PC-9 (cell line): Measurements from ENCODE around the gene TEN1. TPM values are rescaled to one million over a fixed set of nuclear protein-coding genes. Genes with fewer than 3 reads are reported as not detected.

ENCODE experiments used
- BruUV-seq: library from RNA; stranded (reverse); fragments of 400-500 nt; replicated peaks from 2 replicates; lab custom pipeline; 2021; lab: Mats Ljungman, UMichigan
- CTCF ChIA-PET: fragments of 300-600 bp; sonication (Branson Sonifier 250); formaldehyde crosslinking; loops from one replicate; lab custom pipeline; 2022; ENCODE audit warnings: antibody characterized with exemption; lab: Charles Lee
- POLR2A ChIA-PET: fragments of 300-600 bp; sonication (Branson Sonifier 250); formaldehyde crosslinking; loops from one replicate; lab custom pipeline; 2022; ENCODE audit warnings: antibody characterized with exemption; ENCODE audit not compliant: unreplicated experiment; lab: Charles Lee
- DNase-seq, 2 experiments: peaks; one replicate each; pipeline versions ENCODE4 v3.0.0 to v3.0.0-alpha.2; 2015 to 2022; ENCODE audit warnings: mixed read lengths in 1 of 2
- H2AFZ ChIP-seq: fragments of 200-600 bp; sonication (generic); 2 replicates; pipeline ENCODE4 v1.8.1; 2017; ENCODE audit warnings: antibody characterized with exemption
- H3F3A ChIP-seq: fragments of 200-600 bp; sonication (generic); 2 replicates; pipeline ENCODE4 v1.8.1; 2017; ENCODE audit warnings: antibody characterized with exemption, mild to moderate bottlenecking, low read depth; ENCODE audit not compliant: insufficient read depth
- H3K27ac ChIP-seq: fragments of 200-600 bp; sonication (generic); 2 replicates; pipeline ENCODE4 v1.6.1; 2016; ENCODE audit warnings: mixed run types
- H3K27me3 ChIP-seq: fragments of 200-600 bp; sonication (generic); 2 replicates; pipeline ENCODE4 v1.6.1; 2016; ENCODE audit warnings: low read depth, mixed run types; ENCODE audit not compliant: insufficient read depth
- H3K36me3 ChIP-seq: fragments of 200-600 bp; sonication (generic); 2 replicates; pipeline ENCODE4 v1.6.1; 2016; ENCODE audit warnings: low read depth, mixed run types
- H3K4me1 ChIP-seq: fragments of 200-600 bp; sonication (generic); replicated peaks from 2 replicates; pipeline ENCODE4 v1.6.1; 2016; ENCODE audit warnings: mixed run types; ENCODE audit not compliant: insufficient read depth
- H3K4me2 ChIP-seq: fragments of 200-600 bp; sonication (generic); 2 replicates; pipeline ENCODE4 v1.6.1; 2017; ENCODE audit warnings: mixed run types
- H3K4me3 ChIP-seq: fragments of 200-600 bp; sonication (generic); 2 replicates; pipeline ENCODE4 v1.6.1; 2016; ENCODE audit warnings: mixed run types
- H3K79me2 ChIP-seq: fragments of 200-600 bp; sonication (generic); 2 replicates; pipeline ENCODE4 v1.6.1; 2017; ENCODE audit warnings: low read depth, mixed run types
- H3K9me2 ChIP-seq: fragments of 200-600 bp; sonication (generic); 2 replicates; pipeline ENCODE4 v1.8.1; 2017; ENCODE audit warnings: mild to moderate bottlenecking; ENCODE audit not compliant: insufficient read depth
- H3K9me3 ChIP-seq: fragments of 200-600 bp; sonication (generic); 2 replicates; pipeline ENCODE4 v1.8.1; 2016; ENCODE audit warnings: low read depth; ENCODE audit not compliant: insufficient read depth
- H4K20me1 ChIP-seq: fragments of 200-600 bp; sonication (generic); 2 replicates; pipeline ENCODE4 v1.8.1; 2017; ENCODE audit not compliant: insufficient read depth
- EZH2 ChIP-seq: fragments of 200-600 bp; sonication (generic); IDR thresholded peaks from 2 replicates; pipeline ENCODE4 v1.8.0; 2017; ENCODE audit warnings: antibody characterized with exemption, low read depth
- intact Hi-C: fragments of 100-400 bp; cut with micrococcal nuclease; formaldehyde crosslinking; loops from one replicate; pipeline ENCODE4 v1.10.0; 2022; ENCODE audit not compliant: unreplicated experiment
- total RNA-seq: library from RNA; stranded (reverse); gene quantifications from 2 replicates; pipeline ENCODE4 v1.2.3, GENCODE V29; 2021
- TF ChIP-seq, protein P1 (sequence below): fragments of 200-600 bp; sonication (generic); conservative IDR thresholded peaks from 2 replicates; pipeline ENCODE4 v1.6.1; 2017; ENCODE audit warnings: mixed run types, antibody characterized with exemption, mild to moderate bottlenecking, moderate library complexity

The TEN1 gene
- total RNA-seq, 1 experiment from 2014 or later, result 22.7 TPM

DNA sequence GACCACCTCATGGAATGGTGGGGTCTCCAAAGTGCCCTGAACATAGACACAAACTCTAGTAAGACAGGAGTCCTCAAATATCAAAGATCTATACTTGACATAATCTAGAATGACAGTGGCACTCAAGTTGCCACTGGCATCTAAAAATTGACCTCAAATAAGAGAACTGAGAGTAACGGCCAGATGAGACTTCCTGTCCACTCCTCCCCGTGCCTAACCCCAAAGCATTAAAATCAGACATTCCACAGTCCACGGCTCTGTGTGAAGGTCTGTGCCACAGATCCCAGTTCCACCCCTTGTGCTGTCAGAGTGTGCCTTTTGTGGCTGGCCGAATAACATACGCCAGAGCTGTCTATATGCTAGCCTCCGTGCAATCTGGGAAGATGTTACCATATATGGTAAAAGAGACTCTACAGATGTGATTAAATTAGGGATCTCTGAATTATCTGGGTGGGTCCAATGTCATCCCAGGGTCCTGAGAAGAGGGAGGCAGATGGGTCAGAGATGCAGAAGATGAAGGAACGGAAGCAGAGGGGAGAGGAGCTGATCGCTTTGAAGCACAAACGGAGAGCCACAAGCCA lies 69.1 kb downstream of the TEN1 start:
- no peaks in the 10 kb centered on the region for H3K27me3 ChIP-seq
- H3K36me3 ChIP-seq, result peaks cover 20% of the 10 kb centered on the region; the same call in 1 of the 2 replicates
- no peak overlapping the region for H3K27ac ChIP-seq
- no peak overlapping the region for H2AFZ ChIP-seq
- peaks cover 32% of the 10 kb centered on the region for H3F3A ChIP-seq
- ChIA-PET CTCF (no interaction called here), POLR2A (no interaction called here)
- H3K4me1 ChIP-seq, result peaks cover 36% of the 10 kb centered on the region
- no peak overlapping the region for H3K4me2 ChIP-seq
- H3K9me2 ChIP-seq, result no peaks in the 10 kb centered on the region
- TF ChIP-seq, protein P1, sequence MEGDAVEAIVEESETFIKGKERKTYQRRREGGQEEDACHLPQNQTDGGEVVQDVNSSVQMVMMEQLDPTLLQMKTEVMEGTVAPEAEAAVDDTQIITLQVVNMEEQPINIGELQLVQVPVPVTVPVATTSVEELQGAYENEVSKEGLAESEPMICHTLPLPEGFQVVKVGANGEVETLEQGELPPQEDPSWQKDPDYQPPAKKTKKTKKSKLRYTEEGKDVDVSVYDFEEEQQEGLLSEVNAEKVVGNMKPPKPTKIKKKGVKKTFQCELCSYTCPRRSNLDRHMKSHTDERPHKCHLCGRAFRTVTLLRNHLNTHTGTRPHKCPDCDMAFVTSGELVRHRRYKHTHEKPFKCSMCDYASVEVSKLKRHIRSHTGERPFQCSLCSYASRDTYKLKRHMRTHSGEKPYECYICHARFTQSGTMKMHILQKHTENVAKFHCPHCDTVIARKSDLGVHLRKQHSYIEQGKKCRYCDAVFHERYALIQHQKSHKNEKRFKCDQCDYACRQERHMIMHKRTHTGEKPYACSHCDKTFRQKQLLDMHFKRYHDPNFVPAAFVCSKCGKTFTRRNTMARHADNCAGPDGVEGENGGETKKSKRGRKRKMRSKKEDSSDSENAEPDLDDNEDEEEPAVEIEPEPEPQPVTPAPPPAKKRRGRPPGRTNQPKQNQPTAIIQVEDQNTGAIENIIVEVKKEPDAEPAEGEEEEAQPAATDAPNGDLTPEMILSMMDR, result no peak
- no peak for TF ChIP-seq EZH2
- intact Hi-C loops, result no loop called here
- BruUV-seq, result no TSS peak
- H3K9me3 ChIP-seq, result no peaks in the 10 kb centered on the region
- H4K20me1 ChIP-seq, result no peaks in the 10 kb centered on the region
- no peak for DNase-seq
- H3K79me2 ChIP-seq, result peaks cover 23% of the 10 kb centered on the region
- no peak overlapping the region for H3K4me3 ChIP-seq

DNA sequence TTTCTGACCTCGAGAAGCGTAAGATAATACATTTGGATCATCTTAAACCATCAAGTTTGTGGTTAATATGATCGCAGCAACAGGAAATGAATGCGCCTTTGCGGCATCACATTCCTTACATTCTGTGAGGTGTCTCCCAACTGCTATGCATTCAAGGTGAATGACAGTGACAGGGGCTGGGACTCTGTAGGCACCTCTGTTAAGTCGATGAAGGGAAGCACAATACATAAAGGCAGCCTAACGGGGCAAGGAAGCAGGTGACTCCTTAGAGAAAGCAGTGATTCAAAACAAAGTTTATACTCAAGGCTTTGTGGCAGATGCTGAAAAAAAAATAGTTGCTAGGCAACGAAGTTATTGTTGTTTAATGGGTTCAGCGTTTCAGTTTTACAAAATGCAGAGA lies 69.7 kb downstream of the TEN1 start:
- Histone ChIP-seq H3K4me2 (no peak overlapping the region), H3K4me1 (peaks cover 42% of the 10 kb centered on the region), H3F3A (peaks cover 38% of the 10 kb centered on the region), H3K27me3 (no peaks in the 10 kb centered on the region), H3K4me3 (no peak overlapping the region), H2AFZ (no peak overlapping the region), H3K9me3 (peaks cover under 1% of the 10 kb centered on the region; the same call in 1 of the 2 replicates), H3K79me2 (peaks cover 27% of the 10 kb centered on the region), H3K9me2 (no peaks in the 10 kb centered on the region), H4K20me1 (no peaks in the 10 kb centered on the region), H3K27ac (no peak overlapping the region), H3K36me3 (peaks cover 20% of the 10 kb centered on the region)
- BruUV-seq, result no TSS peak
- POLR2A ChIA-PET, result interaction anchor here (0.6 kb wide), 1 partner anchor 15 kb away, joined by 3 read pairs; no protein-coding TSS in a partner anchor
- TF ChIP-seq, protein P1, result no peak
- TF ChIP-seq EZH2, result no peak
- CTCF ChIA-PET, result no interaction called here
- DNase-seq, result peak in 1 of 2 experiments; percentile 67
- intact Hi-C loops, result no loop called here

DNA sequence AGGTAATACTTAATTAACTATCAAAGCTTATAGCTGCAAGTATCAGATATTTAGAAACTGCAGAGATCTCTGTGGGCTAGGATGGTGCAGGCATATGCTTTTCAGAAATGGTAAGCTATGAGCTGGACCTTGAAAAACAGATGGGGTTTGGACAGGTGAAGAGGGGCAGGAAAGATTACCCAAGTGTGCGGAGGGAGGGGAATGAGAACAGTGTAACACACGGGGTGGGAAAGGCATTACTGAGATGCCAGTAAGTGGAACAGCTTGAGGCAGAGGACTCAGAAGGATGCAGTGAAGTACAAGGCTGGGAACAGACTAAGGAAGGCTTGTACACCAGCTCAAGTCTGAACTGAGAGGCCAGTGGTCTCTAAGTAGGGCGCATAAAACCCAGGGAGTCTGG lies 70.2 kb downstream of the TEN1 start:
- no peak overlapping the region for H2AFZ ChIP-seq
- H3K4me2 ChIP-seq, result no peak overlapping the region
- TF ChIP-seq, protein P1, result no peak
- no peak for TF ChIP-seq EZH2
- BruUV-seq, result no TSS peak
- no peaks in the 10 kb centered on the region for H3K27me3 ChIP-seq
- peaks cover 48% of the 10 kb centered on the region for H3K4me1 ChIP-seq
- no peaks in the 10 kb centered on the region for H4K20me1 ChIP-seq
- CTCF ChIA-PET, result no interaction called here
- peaks cover 27% of the 10 kb centered on the region for H3K79me2 ChIP-seq
- peaks cover 43% of the 10 kb centered on the region for H3F3A ChIP-seq
- no peaks in the 10 kb centered on the region for H3K9me2 ChIP-seq
- H3K4me3 ChIP-seq, result no peak overlapping the region
- H3K27ac ChIP-seq, result no peak overlapping the region
- peaks cover 20% of the 10 kb centered on the region for H3K36me3 ChIP-seq
- H3K9me3 ChIP-seq, result peaks cover 4% of the 10 kb centered on the region; the same call in 1 of the 2 replicates
- DNase-seq, result no peak
- intact Hi-C loops, result no loop called here
- POLR2A ChIA-PET, result interaction anchor here (0.6 kb wide), 2 partner anchors 14 to 235 kb away, joined by 3 read pairs; no protein-coding TSS in a partner anchor
